ENCODE results near the gene FAM114A1. TPM values are rescaled to one million over a fixed set of nuclear protein-coding genes. Genes with fewer than 3 reads are reported as not detected.

The FAM114A1 gene
- total RNA-seq, 1 donor from 2014 or later, result 223 TPM

DNA sequence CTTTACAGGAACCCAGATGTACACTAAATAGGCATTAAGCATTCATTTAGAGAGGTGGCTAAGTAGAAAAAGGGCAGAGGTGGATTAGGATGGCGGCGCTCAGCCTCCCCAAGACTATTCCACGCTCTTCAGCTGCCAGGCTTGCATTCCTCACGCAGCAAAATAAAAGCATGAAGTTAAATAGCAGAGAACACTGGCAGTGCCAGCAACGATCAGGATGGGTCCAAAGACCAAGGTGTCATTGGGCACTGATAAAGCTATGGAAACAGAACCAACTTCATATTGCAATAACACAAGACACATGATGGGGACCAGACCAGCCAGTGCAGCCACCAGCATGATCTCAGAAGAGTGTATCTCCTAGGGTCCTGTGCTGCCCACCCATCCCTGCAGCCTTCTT, 122.6 kb downstream of the FAM114A1 start:
- no peak overlapping the region for H3K4me3 Mint-ChIP-seq (ENCODE audit: unreplicated experiment)
- no peaks in the 10 kb centered on the region for H3K9me3 Mint-ChIP-seq (ENCODE audit: low read depth)
- no peak overlapping the region for H3K27ac Mint-ChIP-seq (ENCODE audit: unreplicated experiment)
- H3K4me1 Mint-ChIP-seq (ENCODE audit: low read depth), result no peaks in the 10 kb centered on the region
- H3K36me3 Mint-ChIP-seq (ENCODE audit: low read depth), result no peaks in the 10 kb centered on the region
- TF ChIP-seq, protein P1, sequence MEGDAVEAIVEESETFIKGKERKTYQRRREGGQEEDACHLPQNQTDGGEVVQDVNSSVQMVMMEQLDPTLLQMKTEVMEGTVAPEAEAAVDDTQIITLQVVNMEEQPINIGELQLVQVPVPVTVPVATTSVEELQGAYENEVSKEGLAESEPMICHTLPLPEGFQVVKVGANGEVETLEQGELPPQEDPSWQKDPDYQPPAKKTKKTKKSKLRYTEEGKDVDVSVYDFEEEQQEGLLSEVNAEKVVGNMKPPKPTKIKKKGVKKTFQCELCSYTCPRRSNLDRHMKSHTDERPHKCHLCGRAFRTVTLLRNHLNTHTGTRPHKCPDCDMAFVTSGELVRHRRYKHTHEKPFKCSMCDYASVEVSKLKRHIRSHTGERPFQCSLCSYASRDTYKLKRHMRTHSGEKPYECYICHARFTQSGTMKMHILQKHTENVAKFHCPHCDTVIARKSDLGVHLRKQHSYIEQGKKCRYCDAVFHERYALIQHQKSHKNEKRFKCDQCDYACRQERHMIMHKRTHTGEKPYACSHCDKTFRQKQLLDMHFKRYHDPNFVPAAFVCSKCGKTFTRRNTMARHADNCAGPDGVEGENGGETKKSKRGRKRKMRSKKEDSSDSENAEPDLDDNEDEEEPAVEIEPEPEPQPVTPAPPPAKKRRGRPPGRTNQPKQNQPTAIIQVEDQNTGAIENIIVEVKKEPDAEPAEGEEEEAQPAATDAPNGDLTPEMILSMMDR (IDR thresholded peaks at IDR 0.05), result no peak
- no peaks in the 10 kb centered on the region for H3K27me3 Mint-ChIP-seq (ENCODE audit: low read depth)
- no peak for DNase-seq (ENCODE audit: low spot score)

DNA sequence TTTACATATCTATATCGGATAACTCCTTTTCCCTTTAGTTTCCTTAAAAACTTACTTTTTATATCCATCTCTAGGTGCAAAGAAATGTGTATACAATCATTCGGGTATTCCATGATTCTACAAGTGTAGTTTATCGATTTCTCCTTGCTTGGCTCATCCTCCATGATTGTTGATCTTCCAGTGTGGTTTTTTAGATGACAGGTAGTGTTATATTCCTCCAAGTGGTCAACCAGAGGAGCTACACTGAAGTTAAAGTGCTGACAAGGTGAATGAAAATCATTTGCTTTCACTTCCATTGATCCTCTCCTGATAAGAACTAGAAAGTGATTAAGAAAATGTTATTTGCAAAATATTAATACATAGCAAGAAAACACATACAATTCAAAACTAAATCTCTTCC, 126.1 kb downstream of the FAM114A1 start:
- no peaks in the 10 kb centered on the region for H3K4me1 Mint-ChIP-seq (ENCODE audit: low read depth)
- no peaks in the 10 kb centered on the region for H3K36me3 Mint-ChIP-seq (ENCODE audit: low read depth)
- H3K9me3 Mint-ChIP-seq (ENCODE audit: low read depth), result no peaks in the 10 kb centered on the region
- H3K27ac Mint-ChIP-seq (ENCODE audit: unreplicated experiment), result no peak overlapping the region
- no peaks in the 10 kb centered on the region for H3K27me3 Mint-ChIP-seq (ENCODE audit: low read depth)
- TF ChIP-seq, protein P1 (IDR thresholded peaks at IDR 0.05), result peak; percentile 44
- H3K4me3 Mint-ChIP-seq (ENCODE audit: unreplicated experiment), result no peak overlapping the region
- DNase-seq (ENCODE audit: low spot score), result no peak

DNA sequence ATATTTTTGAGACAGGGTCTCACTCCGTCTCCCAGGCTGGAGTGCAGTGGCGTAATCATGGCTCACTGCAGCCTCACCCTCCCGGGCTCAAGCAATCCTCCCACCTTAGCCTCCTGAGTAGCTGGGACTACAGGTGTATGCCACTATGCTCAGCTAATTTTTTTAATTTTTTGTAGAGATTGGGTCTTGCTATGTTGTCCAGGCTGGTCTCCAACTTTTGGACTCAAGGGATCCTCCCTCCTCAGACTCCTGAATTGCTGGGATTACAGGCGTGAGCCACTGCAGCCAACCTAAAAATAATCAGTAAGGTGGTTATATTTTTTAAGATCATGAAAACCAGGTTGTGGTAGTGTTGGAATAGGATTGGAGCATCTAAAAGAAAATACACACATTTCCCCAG, 126.5 kb downstream of the FAM114A1 start:
- H3K9me3 Mint-ChIP-seq (ENCODE audit: low read depth), result no peaks in the 10 kb centered on the region
- no peak for DNase-seq (ENCODE audit: low spot score)
- H3K36me3 Mint-ChIP-seq (ENCODE audit: low read depth), result no peaks in the 10 kb centered on the region
- H3K27ac Mint-ChIP-seq (ENCODE audit: unreplicated experiment), result no peak overlapping the region
- no peak overlapping the region for H3K4me3 Mint-ChIP-seq (ENCODE audit: unreplicated experiment)
- no peaks in the 10 kb centered on the region for H3K27me3 Mint-ChIP-seq (ENCODE audit: low read depth)
- H3K4me1 Mint-ChIP-seq (ENCODE audit: low read depth), result no peaks in the 10 kb centered on the region
- TF ChIP-seq, protein P1 (IDR thresholded peaks at IDR 0.05), result no peak

Small RNA genes lying within 50 kb of the gene (microRNA-seq; reads per million reads assigned to microRNA genes)
- gene MIR574 (ENCODE audit: borderline number of aligned reads), result 1,550 reads per million, percentile 83 among the genes with 10 or more reads in this experiment

Other genes starting within 250 kb of the FAM114A1 start
- 26.4 to 27.6 TPM (median 26.7 TPM) in 3 replicates for gene KLF3, start 203.6 kb upstream of the FAM114A1 start, total RNA-seq
- not detected in 3 replicates for gene TLR10, start 84.8 kb upstream of the FAM114A1 start, total RNA-seq
- gene TLR1, start 63.0 kb upstream of the FAM114A1 start, total RNA-seq, result 0.15 to 1.1 TPM (median 0.38 TPM) in 3 replicates
- 2.0 to 2.9 TPM (median 2.6 TPM) in 3 replicates for gene TLR6, start 11.0 kb upstream of the FAM114A1 start, total RNA-seq
- 0.32 to 0.36 TPM in 2 of 3 replicates, not detected in the other for gene TMEM156, start 164.6 kb downstream of the FAM114A1 start, total RNA-seq
- gene KLHL5, start 194.4 kb downstream of the FAM114A1 start, total RNA-seq, result 46.8 to 83.3 TPM (median 74.8 TPM) in 3 replicates

Data from chondrocyte (in vitro differentiated cells).